Coronary artery (tissue), 2 donors: ENCODE measurements around the gene TAX1BP1.

Source experiments
- DNase-seq: peaks from one replicate; pipeline ENCODE4 v3.0.0-alpha.2; 2017; ENCODE audit warnings: low spot score
- H3K27ac ChIP-seq, 2 donors: fragments of 200-600 bp; sonication (generic); one replicate each; pipeline ENCODE4 v1.5.1; 2016 to 2019
- H3K4me3 ChIP-seq: fragments of 200-600 bp; sonication (generic); 2 replicates; pipeline ENCODE4 v1.5.1; 2016; ENCODE audit warnings: mild to moderate bottlenecking, moderate library complexity
- CTCF ChIP-seq: fragments of 200-600 bp; sonication (generic); IDR thresholded peaks from one replicate; pipeline ENCODE4 v1.5.1; 2019; ENCODE audit warnings: antibody characterized with exemption

TAX1BP1 gene

DNA sequence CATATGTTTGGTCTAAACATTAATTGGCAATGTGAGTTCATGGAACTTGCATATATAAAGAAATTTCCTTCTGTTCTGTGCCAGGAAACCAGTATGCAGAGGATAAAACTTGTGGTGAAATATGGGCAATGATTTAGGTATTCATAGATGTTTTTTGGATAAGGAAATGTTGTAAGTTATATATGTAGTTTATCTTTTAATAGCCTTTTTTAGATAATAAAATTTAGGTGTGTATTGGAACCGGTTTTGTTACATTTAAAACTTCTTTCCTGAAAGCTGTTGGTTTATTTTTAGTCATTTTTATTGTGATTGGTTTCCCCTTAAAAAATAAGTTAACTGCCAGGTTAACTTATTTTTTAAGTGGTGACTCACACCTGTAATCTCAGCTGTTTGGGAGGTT is 22.1 kb downstream of the TAX1BP1 start:
- TF ChIP-seq CTCF, result no peak
- Histone ChIP-seq H3K27ac (no peak overlapping the region), H3K4me3 (no peak overlapping the region)
- no peak for DNase-seq

GRCh38 chr7:27763983-27764508 is 24.1 kb downstream of the TAX1BP1 start:
- Histone ChIP-seq H3K27ac (no peak overlapping the region), H3K4me3 (no peak overlapping the region)
- no peak for TF ChIP-seq CTCF
- DNase-seq, result no peak

DNA sequence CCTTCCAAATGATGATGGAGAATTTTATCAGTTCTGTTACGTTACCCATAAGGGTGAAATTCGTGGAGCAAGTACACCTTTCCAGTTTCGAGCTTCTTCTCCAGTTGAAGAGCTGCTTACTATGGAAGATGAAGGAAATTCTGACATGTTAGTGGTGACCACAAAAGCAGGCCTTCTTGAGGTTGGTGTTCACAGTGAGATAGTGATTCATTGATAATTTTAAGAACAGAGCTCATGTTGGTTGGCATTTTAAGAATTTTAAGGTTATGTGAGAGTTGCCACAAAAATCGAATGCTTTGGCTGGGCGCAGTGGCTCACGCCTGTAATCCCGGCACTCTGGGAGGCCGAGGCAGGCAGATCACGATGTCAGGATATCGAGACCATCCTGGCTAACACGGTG is 25.9 kb downstream of the TAX1BP1 start:
- no peak overlapping the region for H3K27ac ChIP-seq
- no peak for TF ChIP-seq CTCF
- no peak for DNase-seq
- no peak overlapping the region for H3K4me3 ChIP-seq

DNA sequence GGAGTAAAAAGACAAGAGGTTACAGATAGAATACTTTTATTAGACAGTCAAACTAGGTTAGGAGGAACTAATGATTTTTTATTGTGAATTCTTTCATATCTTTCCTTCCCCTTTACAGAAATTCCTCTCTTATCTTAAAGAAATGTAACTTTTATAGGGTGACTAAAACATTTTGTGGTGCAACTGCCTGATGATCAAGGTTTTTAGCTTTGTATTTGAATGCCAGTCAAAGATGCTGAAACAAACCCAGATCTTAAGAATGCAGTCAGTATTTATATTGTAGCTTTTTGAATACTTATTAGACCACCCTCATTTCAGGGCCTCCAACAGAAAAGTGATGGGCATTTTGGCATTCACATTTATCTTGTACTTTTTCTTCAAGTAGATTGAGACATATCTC is 27.4 kb downstream of the TAX1BP1 start:
- Histone ChIP-seq H3K27ac (no peak overlapping the region), H3K4me3 (no peak overlapping the region)
- DNase-seq, result no peak
- no peak for TF ChIP-seq CTCF

DNA sequence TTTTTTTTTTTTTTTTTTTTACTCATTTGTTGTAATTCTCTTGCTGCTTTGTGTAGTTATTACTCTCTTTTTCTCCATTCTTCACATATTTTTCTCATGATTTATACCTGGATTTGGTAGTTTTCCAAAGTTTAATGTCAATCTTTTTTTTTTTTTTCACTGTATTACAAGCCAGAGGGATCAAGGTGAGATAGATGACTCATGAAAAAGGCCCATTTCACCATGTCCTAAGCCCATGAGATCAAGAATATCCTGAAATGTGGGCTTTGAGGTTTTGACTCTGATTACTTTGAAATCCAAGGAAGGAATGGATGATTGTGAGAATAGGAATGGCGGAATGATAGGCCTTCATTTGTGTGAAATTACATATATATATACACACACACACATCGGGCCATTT is 31.1 kb downstream of the TAX1BP1 start:
- no peak for TF ChIP-seq CTCF
- DNase-seq, result no peak
- Histone ChIP-seq H3K4me3 (no peak overlapping the region), H3K27ac (no peak overlapping the region)

DNA sequence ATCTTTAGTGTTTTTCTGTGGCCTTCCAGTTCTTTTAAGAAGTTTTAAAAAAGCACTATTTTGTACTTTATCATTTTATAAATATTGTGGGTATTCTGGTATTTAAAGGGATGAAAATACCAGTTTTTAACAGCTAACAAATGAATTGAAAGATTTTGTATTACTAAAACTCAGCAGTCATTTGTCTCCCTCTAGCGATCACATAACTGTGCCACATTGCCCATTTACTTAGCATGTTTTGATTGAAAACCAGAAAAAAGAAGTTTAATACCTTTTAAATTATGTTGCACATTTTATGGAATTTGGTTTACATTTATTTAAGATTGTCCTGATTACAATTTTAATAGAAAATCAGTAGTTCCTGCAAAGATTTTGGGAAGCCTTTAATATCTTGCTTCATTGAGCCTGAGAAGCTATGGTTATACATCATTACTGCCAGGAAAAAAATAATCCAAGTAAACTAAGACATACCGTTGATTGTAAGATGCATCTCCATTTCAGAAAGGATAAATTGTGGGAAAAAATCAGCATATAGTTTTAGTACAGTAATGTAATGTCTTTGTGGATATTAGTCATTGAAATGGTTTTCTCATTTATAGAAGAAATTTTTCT is 34.9 kb downstream of the TAX1BP1 start:
- no peak for TF ChIP-seq CTCF
- no peak for DNase-seq
- no peak overlapping the region for H3K27ac ChIP-seq
- no peak overlapping the region for H3K4me3 ChIP-seq

DNA sequence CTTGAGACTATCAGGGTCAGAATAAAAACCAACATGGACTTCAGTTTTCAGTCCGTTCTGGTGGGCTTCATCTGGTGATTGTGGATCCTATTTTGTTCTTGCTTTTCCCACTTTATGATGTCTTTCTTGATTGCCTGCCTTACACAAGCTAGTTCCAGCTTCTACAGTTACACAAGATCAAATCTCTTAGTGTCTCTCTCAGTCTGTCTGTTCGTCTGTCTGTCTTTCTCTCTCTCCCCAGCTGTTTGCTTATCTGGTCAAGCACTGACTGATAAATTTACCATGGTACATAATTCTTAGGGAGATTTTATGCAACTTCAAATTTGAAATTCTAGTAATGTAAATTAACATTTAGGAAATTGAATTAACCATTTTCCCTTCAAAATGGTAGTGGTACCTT is 35.8 kb downstream of the TAX1BP1 start:
- DNase-seq, result no peak
- H3K27ac ChIP-seq, result no peak overlapping the region
- H3K4me3 ChIP-seq, result no peak overlapping the region
- TF ChIP-seq CTCF, result no peak
